Right lobe of liver (tissue), 4 donors: Measurements from ENCODE around the gene LRRN1.

ENCODE experiments used
- POLR2A ChIP-seq: fragments of 450-650 bp; IDR thresholded peaks from one replicate; pipeline ENCODE4 v1.6.1; 2017; ENCODE audit warnings: antibody characterized with exemption, mild to moderate bottlenecking
- TF ChIP-seq, protein P1 (sequence below), 4 donors: fragments of 200-600 bp in 3 of 4; fragments of 450-650 bp in 1 of 4; IDR thresholded peaks; one replicate each; pipeline versions ENCODE4 v1.5.1 to v1.8.0; 2016 to 2022; ENCODE audit warnings: antibody characterized with exemption in 4 of 4, mild to moderate bottlenecking in 2 of 4
- donor health status: DM: no; HTN: no; CAD: no.
- donor health status: DM: no; HTN: no; CAD: no.
- donor health status: DM: no; HTN: yes; CAD: no.

DNA sequence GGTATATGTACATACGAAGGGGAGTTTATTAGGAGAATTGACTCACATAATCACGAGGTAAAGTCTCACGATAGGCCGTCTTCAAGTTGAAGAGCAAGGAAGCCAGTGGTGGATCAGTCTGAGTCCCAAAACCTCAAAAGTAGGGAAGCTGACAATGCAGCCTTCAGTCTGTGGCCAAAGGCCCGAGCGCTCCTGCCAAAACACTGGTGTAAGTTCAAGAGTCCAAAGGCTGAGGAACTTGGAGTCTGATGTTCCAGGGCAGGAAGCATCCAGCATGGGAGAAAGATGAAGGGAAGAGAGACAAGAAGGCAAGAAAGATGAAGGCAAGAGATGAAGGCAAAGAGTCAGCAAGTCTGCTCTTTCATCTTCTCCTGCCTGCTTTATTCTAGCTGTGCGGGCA is 16.8 kb upstream of the LRRN1 start:
- TF ChIP-seq, protein P1, sequence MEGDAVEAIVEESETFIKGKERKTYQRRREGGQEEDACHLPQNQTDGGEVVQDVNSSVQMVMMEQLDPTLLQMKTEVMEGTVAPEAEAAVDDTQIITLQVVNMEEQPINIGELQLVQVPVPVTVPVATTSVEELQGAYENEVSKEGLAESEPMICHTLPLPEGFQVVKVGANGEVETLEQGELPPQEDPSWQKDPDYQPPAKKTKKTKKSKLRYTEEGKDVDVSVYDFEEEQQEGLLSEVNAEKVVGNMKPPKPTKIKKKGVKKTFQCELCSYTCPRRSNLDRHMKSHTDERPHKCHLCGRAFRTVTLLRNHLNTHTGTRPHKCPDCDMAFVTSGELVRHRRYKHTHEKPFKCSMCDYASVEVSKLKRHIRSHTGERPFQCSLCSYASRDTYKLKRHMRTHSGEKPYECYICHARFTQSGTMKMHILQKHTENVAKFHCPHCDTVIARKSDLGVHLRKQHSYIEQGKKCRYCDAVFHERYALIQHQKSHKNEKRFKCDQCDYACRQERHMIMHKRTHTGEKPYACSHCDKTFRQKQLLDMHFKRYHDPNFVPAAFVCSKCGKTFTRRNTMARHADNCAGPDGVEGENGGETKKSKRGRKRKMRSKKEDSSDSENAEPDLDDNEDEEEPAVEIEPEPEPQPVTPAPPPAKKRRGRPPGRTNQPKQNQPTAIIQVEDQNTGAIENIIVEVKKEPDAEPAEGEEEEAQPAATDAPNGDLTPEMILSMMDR (IDR thresholded peaks at IDR 0.05): no peak
- TF ChIP-seq POLR2A: no peak
